SK-N-SH (cell line): ENCODE results near the gene MIGA2. TPM values are rescaled to one million over a fixed set of nuclear protein-coding genes. Genes with fewer than 3 reads are reported as not detected.
A peak's percentile ranks its signal among the peaks of the same experiment; 100 is the strongest.

Experiments used
- CTCF ChIA-PET: fragments of 300-600, 350-600 bp; formaldehyde crosslinking; extraction: SDS; loops from one replicate; lab custom pipeline; 2021; lab: Yijun Ruan, JAX
- POLR2A ChIA-PET: fragments of 350-600 bp; sonication (Branson Sonifier 250); formaldehyde crosslinking; extraction: SDS; loops from one replicate; lab custom pipeline; 2020; ENCODE audit warnings: antibody characterized with exemption, inconsistent platforms; lab: Yijun Ruan, JAX
- DNase-seq: peaks from one replicate; pipeline ENCODE4 v3.0.0; 2012
- H2AFZ ChIP-seq: fragments of 200-600 bp; sonication (generic); 2 replicates; pipeline ENCODE4 v1.8.1; 2016; ENCODE audit warnings: antibody characterized with exemption, mild to moderate bottlenecking, low read depth
- H3F3A ChIP-seq: fragments of 200-600 bp; sonication (generic); replicated peaks from 2 replicates; pipeline ENCODE3; 2016; ENCODE audit warnings: antibody characterized with exemption, mild to moderate bottlenecking; ENCODE audit not compliant: insufficient read depth
- H3K27ac ChIP-seq, 2 experiments: fragments of 200-500 bp in 1 of 2; fragments of 200-600 bp in 1 of 2; sonication (Bioruptor generic) in 1 of 2; sonication (generic), shearing (Covaris generic) in 1 of 2; 2 replicates each; pipeline versions ENCODE4 v1.5.1 to v1.6.1; 2014 to 2016; ENCODE audit warnings: low read depth in 2 of 2, inconsistent platforms in 1 of 2, low read length in 1 of 2, mild to moderate bottlenecking in 1 of 2, mixed read lengths in 1 of 2
- H3K27me3 ChIP-seq: fragments of 200-600 bp; sonication (generic), shearing (Covaris generic); 2 replicates; pipeline ENCODE4 v1.6.1; 2016; ENCODE audit warnings: mixed run types; ENCODE audit not compliant: insufficient read depth
- H3K36me3 ChIP-seq, 2 experiments: fragments of 200-500 bp in 1 of 2; fragments of 200-600 bp in 1 of 2; sonication (Bioruptor generic) in 1 of 2; sonication (generic) in 1 of 2; replicated peaks in 1 of 2; 2 replicates each; pipeline versions ENCODE3 to v1.5.1; 2014 to 2016; ENCODE audit warnings: low read length in 1 of 2, mild to moderate bottlenecking in 1 of 2; ENCODE audit not compliant: insufficient read depth in 2 of 2, control insufficient read depth in 1 of 2
- H3K4me1 ChIP-seq, 2 experiments: fragments of 200-500 bp in 1 of 2; fragments of 200-600 bp in 1 of 2; sonication (Bioruptor generic) in 1 of 2; sonication (generic), shearing (Covaris generic) in 1 of 2; 2 replicates each; pipeline versions ENCODE4 v1.5.1 to v1.6.1; 2014 to 2016; ENCODE audit warnings: low read depth in 1 of 2, low read length in 1 of 2, mixed run types in 1 of 2; ENCODE audit not compliant: insufficient read depth in 2 of 2, control insufficient read depth in 1 of 2
- H3K4me2 ChIP-seq: fragments of 200-600 bp; sonication (generic), shearing (Covaris generic); 2 replicates; pipeline ENCODE4 v1.6.1; 2017; ENCODE audit warnings: mixed run types
- H3K4me3 ChIP-seq, 2 experiments: fragments of 200-500 bp in 1 of 2; fragments of 200-600 bp in 1 of 2; sonication (Bioruptor generic) in 1 of 2; sonication (generic), shearing (Covaris generic) in 1 of 2; 2 replicates each; pipeline versions ENCODE4 v1.5.1 to v1.8.1; 2014 to 2016; ENCODE audit warnings: low read depth in 2 of 2, inconsistent platforms in 1 of 2, low read length in 1 of 2, mild to moderate bottlenecking in 1 of 2, mixed read lengths in 1 of 2, moderate library complexity in 1 of 2
- H3K79me2 ChIP-seq: fragments of 200-600 bp; sonication (generic); 2 replicates; pipeline ENCODE4 v1.8.1; 2017; ENCODE audit warnings: mild to moderate bottlenecking; ENCODE audit not compliant: insufficient read depth
- H3K9ac ChIP-seq: fragments of 200-600 bp; sonication (generic); 2 replicates; pipeline ENCODE4 v1.6.1; 2017; ENCODE audit warnings: mixed run types
- H3K9me2 ChIP-seq: fragments of 200-600 bp; sonication (generic); 2 replicates; pipeline ENCODE4 v1.6.1; 2017; ENCODE audit warnings: mixed run types
- H3K9me3 ChIP-seq: fragments of 200-600 bp; sonication (generic); 2 replicates; pipeline ENCODE4 v1.6.1; 2017; ENCODE audit warnings: mixed run types, mild to moderate bottlenecking, moderate library complexity
- H4K20me1 ChIP-seq: fragments of 200-600 bp; sonication (generic); 2 replicates; pipeline ENCODE4 v1.6.1; 2017; ENCODE audit warnings: mild to moderate bottlenecking, mixed run types; ENCODE audit not compliant: insufficient read depth
- ELF1 ChIP-seq: IDR thresholded peaks from 2 replicates; pipeline ENCODE4 v1.4.0; 2012
- FOXJ3 ChIP-seq: sonication (generic); formaldehyde crosslinking; IDR thresholded peaks from 2 replicates; pipeline ENCODE4 v1.5.1; 2020; ENCODE audit warnings: mild to moderate bottlenecking, missing genetic modification reagents
- GABPA ChIP-seq: IDR thresholded peaks from 2 replicates; pipeline ENCODE4 v1.4.0; 2012; ENCODE audit warnings: low read depth, mild to moderate bottlenecking
- GATA2 ChIP-seq: sonication (generic); formaldehyde crosslinking; IDR thresholded peaks from 2 replicates; pipeline ENCODE4 v1.5.0; 2020; ENCODE audit warnings: mild to moderate bottlenecking, missing genetic modification reagents
- MEF2A ChIP-seq: IDR thresholded peaks from 2 replicates; pipeline ENCODE4 v1.4.0; 2012; ENCODE audit warnings: low read depth, borderline replicate concordance
- MXI1 ChIP-seq: IDR thresholded peaks from 2 replicates; pipeline ENCODE4 v1.6.1; 2012; ENCODE audit warnings: mild to moderate bottlenecking, low read depth, low read length, improper control_type of control experiment
- PBX3 ChIP-seq: IDR thresholded peaks from 2 replicates; pipeline ENCODE4; 2012
- RAD21 ChIP-seq: IDR thresholded peaks from 2 replicates; pipeline ENCODE4 v1.6.1; 2012; ENCODE audit warnings: mild to moderate bottlenecking, low read length
- RCOR1 ChIP-seq: fragments of 150-350 bp; IDR thresholded peaks from 2 replicates; pipeline ENCODE4 v1.6.1; 2017; ENCODE audit warnings: antibody characterized with exemption, low read length
- REST ChIP-seq: IDR thresholded peaks from 2 replicates; pipeline ENCODE4 v1.6.1; 2012; ENCODE audit warnings: mild to moderate bottlenecking, low read depth, low read length, moderate library complexity
- SIN3A ChIP-seq: IDR thresholded peaks from 2 replicates; pipeline ENCODE4 v1.6.1; 2012; ENCODE audit warnings: low read depth, mild to moderate bottlenecking, low read length, moderate library complexity, borderline replicate concordance
- USF1 ChIP-seq: IDR thresholded peaks from 2 replicates; pipeline ENCODE4 v1.4.0; 2012; ENCODE audit warnings: low read depth, borderline replicate concordance
- WGBS: methylation state at CpG from one replicate; pipeline ENCODE4 v1.1.6; 2017; ENCODE audit warnings: low lambda C conversion rate; 5-methylcytosine and 5-hydroxymethylcytosine counted together
- polyA plus RNA-seq, 3 experiments: library from polyadenylated mRNA; depleted of rRNA; stranded (reverse); fragments of >200 nt; gene quantifications; 2 replicates each; pipeline ENCODE4 v1.2.3, GENCODE V29; 2012
- TF ChIP-seq, protein P1 (sequence below): fragments of 150-350 bp; IDR thresholded peaks from 2 replicates; pipeline ENCODE4 v1.6.1; 2017; ENCODE audit warnings: antibody characterized with exemption, low read length, low read depth, borderline replicate concordance
- TF ChIP-seq, protein P2 (sequence below): fragments of 200-600 bp; sonication (generic); IDR thresholded peaks from 2 replicates; pipeline ENCODE4 v1.6.1; 2017; ENCODE audit warnings: antibody characterized with exemption, mild to moderate bottlenecking, moderate library complexity

Gene MIGA2
- polyA plus RNA-seq, 1 of the 3 experiments (the other 2 are of a cell fraction), result 21.2 TPM

GRCh38 chr9:129023908-129024233, 12.6 kb upstream of the MIGA2 start:
- no peak overlapping the region for H2AFZ ChIP-seq
- H3K9me3 ChIP-seq, result no peaks in the 10 kb centered on the region
- no peaks in the 10 kb centered on the region for H3K36me3 ChIP-seq
- peaks cover 18% of the 10 kb centered on the region for H4K20me1 ChIP-seq
- ChIA-PET POLR2A (interaction anchor here (0.6 to 1.4 kb wide), 2 partner anchors 12 to 199 kb away, joined by 3 to 5 read pairs; partner anchors contain the start of gene MIGA2), CTCF (interaction anchor here (1.3 to 2.3 kb wide), 3 partner anchors 16 to 20 kb away, joined by 3 to 8 read pairs (median 8); no protein-coding TSS in a partner anchor)
- H3K27ac ChIP-seq, result peak overlapping the region in 1 of 2 experiments; percentile 8; a peak in 2 of 4 replicates
- no peak overlapping the region for H3K9ac ChIP-seq
- no peak overlapping the region for H3K4me3 ChIP-seq
- no peak for TF ChIP-seq PBX3
- no peak for TF ChIP-seq GABPA
- no peak for TF ChIP-seq MEF2A
- no peak for TF ChIP-seq USF1
- TF ChIP-seq ELF1, result no peak
- no peak for TF ChIP-seq FOXJ3 (CRISPR knock-in tag)
- no peak for TF ChIP-seq REST
- TF ChIP-seq SIN3A, result no peak
- no peak for TF ChIP-seq MXI1
- no peaks in the 10 kb centered on the region for H3K9me2 ChIP-seq
- no peak for DNase-seq
- H3F3A ChIP-seq, result no peaks in the 10 kb centered on the region
- no peak overlapping the region for H3K4me2 ChIP-seq
- peaks cover 15 to 31% of the 10 kb centered on the region in 2 experiments for H3K4me1 ChIP-seq
- no peaks in the 10 kb centered on the region for H3K27me3 ChIP-seq
- WGBS, result 82% methylated on average over 4 of the region's 4 CpGs
- peaks cover 46% of the 10 kb centered on the region for H3K79me2 ChIP-seq

- H3K27me3 ChIP-seq, result no peaks in the 10 kb centered on the region
- DNase-seq, result peak; percentile 91
- TF ChIP-seq, protein P1, sequence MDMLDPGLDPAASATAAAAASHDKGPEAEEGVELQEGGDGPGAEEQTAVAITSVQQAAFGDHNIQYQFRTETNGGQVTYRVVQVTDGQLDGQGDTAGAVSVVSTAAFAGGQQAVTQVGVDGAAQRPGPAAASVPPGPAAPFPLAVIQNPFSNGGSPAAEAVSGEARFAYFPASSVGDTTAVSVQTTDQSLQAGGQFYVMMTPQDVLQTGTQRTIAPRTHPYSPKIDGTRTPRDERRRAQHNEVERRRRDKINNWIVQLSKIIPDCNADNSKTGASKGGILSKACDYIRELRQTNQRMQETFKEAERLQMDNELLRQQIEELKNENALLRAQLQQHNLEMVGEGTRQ, result no peak
- TF ChIP-seq RAD21 (no peak), GATA2 (CRISPR knock-in tag) (peak; percentile 98), RCOR1 (0 out of 2 replicates have a peak, but pooled peaks have one; percentile 16)
- TF ChIP-seq, protein P2, sequence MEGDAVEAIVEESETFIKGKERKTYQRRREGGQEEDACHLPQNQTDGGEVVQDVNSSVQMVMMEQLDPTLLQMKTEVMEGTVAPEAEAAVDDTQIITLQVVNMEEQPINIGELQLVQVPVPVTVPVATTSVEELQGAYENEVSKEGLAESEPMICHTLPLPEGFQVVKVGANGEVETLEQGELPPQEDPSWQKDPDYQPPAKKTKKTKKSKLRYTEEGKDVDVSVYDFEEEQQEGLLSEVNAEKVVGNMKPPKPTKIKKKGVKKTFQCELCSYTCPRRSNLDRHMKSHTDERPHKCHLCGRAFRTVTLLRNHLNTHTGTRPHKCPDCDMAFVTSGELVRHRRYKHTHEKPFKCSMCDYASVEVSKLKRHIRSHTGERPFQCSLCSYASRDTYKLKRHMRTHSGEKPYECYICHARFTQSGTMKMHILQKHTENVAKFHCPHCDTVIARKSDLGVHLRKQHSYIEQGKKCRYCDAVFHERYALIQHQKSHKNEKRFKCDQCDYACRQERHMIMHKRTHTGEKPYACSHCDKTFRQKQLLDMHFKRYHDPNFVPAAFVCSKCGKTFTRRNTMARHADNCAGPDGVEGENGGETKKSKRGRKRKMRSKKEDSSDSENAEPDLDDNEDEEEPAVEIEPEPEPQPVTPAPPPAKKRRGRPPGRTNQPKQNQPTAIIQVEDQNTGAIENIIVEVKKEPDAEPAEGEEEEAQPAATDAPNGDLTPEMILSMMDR, result no peak
- peak overlapping the region; percentile 78 to 87 for H3K4me3 ChIP-seq
- H3K9me2 ChIP-seq, result no peaks in the 10 kb centered on the region
- ChIA-PET CTCF (interaction anchor here (0.8 to 1.1 kb wide), 2 partner anchors 21 to 174 kb away, joined by 3 read pairs; no protein-coding TSS in a partner anchor), POLR2A (no interaction called here)
- H2AFZ ChIP-seq, result no peak overlapping the region; the same call in 1 of the 2 replicates
- H4K20me1 ChIP-seq, result peaks cover 18% of the 10 kb centered on the region
- 34% methylated on average over 12 of the region's 17 CpGs for WGBS
- H3K4me1 ChIP-seq, result peaks cover 15 to 31% of the 10 kb centered on the region in 2 experiments
- no peaks in the 10 kb centered on the region for H3F3A ChIP-seq
- H3K27ac ChIP-seq, result peak overlapping the region; percentile 7 to 62; a peak in 3 of 4 replicates
- H3K4me2 ChIP-seq, result peak overlapping the region; percentile 98
- no peaks in the 10 kb centered on the region for H3K9me3 ChIP-seq
- H3K36me3 ChIP-seq, result no peaks in the 10 kb centered on the region
- peaks cover 46% of the 10 kb centered on the region for H3K79me2 ChIP-seq
- H3K9ac ChIP-seq, result peak overlapping the region; percentile 71
These were observed 9.8 kb upstream of the MIGA2 start for GRCh38 chr9:129026442-129027223.
